Cortex of kidney (tissue), 1 donor: ENCODE measurements around the gene NPAS3.

Source experiments
- DNase-seq: peaks from one replicate; lab custom pipeline; 2025; lab: John Stamatoyannopoulos, UW

NPAS3 gene

DNA sequence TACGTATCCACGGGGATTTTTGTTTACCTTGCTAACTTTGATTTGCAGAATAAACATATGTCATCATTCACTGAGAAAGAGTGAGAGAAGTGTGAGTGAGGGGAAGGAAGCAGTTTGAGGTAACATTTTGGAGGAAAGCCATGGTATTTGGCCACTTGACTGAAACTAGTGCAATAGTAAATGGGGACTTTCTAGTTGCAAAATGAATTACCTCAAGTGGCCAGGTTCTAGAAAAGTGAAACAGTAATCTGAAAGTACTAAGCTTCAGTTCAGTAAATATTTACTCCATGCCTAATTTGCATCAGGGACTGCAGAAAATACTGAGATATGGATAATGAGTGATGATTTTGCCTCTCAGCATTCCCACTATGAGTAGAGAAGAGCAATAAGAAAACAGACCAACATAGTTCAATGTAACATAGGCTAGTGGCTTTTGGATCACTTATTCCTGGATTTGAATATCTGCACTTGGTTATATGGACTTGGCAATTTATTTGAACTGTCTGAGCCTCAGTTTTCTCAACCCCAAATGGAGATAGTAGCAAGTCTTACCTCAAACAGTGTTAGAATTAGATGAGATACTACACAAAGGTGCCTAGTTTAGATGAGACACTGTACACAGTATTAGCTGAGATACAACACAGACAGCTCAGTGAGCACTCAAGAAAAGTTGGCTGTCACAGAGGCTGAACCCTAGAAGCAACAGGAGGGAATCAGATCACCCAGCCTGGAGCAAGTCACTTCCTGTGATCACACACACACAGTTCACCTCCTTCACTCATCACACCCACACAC, 439.1 kb downstream of the NPAS3 start:
- no peak for DNase-seq

DNA sequence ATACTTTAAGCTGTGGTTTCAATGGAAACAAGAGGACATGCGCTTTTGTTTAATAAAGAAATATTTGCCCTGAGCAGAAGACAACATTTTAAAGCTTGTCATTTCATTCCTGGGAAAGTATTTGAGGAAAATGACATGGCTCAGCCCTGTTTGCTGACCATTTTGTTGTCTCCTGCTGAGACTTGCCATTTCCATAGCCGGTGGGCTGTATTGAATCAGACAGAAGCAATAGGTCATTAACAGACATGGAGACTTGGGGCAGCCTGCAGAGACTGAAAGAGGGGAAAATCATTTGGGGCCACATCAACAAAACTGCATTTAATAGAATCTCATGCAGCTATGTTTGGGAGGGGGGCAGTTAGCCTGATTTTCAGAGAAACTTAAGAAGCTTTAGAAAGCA, 443.0 kb downstream of the NPAS3 start:
- DNase-seq = no peak

DNA sequence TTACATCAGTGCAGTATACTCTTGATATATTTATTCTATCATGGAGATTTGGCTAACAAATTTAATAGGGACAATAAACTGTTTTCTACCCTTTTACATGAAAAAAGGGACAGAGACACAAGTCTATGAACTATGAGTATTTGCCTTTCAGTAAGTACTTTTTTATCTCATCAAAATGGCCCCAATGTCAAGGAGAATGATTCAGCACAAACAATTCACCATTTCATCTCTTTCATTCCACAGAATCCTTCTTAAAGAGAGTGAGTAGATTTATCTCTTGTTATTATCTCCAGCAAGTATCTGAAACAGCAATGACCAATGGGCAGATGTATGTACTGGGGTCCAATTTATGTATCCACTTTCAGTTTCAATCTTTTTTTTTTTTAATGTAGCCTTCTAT, 447.5 kb downstream of the NPAS3 start:
- DNase-seq = no peak

DNA sequence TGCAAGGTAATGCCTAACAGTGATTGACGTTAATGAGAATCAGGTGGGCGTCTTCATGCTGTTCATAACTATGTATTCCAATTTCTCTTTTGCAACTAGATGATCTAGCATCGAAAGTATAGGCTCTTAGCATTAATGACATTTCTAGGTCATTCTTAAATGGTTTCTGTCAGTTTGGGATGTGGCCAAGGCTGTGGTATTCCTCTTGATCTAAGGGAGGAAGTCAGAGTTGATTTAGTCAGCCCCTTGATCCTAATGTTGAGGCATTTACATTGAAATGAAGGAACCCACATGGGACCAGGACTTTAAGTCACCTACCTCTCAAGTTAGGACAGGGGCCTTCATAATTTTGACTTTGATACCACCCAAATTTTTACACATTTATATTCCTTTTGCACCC, 448.1 kb downstream of the NPAS3 start:
- DNase-seq = no peak

DNA sequence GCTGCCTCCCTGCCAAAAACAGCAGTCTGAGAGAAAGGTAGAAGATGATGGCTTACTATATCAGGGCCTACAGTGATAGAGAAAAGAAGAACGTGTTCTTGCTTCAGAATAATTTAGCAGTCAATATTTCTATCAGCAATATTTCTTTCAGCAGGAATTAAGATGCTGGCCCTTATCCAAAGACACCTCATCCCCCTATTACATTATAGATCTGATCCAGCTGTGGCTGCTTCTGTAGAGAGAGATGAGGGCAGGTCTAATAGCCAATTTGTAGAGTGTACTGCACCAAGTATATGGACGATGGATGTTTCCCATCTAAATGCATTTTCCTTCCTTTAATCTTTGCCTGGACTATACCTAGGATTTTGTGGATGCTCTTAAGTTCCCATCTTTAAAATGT, 451.7 kb downstream of the NPAS3 start:
- DNase-seq = no peak

DNA sequence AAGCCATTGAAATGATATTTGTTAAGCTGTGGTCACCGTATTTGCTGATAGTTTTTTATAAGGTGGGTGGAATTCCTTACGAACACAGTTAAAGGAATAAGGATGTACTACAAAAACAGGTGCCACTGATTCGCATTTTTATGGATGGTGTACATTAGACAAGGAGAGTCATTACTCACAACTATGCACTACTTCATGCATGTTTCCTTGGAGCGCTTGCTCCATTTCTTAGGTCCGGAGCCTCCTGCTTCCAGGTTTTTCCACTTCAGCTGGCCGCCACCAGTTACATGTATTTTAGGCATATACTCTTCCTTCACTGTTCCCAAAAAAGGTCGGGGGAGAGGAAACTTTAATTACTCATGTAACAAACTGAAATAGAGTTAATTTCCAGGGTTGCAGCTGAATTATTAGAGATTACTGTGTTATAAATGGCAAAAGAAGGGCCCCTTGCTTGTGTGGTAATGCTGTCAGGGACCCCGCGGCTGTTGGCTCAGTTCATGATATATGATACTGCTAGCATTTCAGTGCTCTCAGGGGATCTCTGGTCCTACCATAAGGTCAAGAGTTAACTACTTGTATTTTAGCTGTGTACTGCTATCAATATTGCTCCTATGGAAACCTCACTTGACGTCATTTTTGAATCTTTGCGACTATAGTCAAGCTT, 454.7 kb downstream of the NPAS3 start:
- DNase-seq = no peak

DNA sequence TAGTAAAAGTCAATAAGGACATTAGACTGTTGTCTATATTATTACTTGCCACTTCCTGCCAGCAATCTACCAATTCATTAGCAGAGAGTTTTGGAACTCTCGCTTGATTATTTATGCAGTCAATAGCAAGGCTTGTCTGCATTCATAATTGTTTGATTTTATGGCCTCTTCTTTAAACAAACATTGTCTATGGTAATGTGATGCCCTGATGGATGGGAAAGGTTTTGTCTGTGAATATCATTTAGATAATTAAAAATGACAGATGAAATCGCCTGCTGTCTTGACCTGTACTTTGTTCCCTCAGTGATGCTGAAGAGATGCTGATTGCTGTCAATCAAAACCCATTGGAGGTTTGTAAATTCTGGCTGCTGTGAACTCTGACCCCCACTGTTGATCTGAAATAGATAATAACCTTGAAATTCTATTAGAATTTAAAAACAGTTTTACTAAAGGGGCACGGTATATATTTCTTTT, 455.3 kb downstream of the NPAS3 start:
- DNase-seq = no peak

DNA sequence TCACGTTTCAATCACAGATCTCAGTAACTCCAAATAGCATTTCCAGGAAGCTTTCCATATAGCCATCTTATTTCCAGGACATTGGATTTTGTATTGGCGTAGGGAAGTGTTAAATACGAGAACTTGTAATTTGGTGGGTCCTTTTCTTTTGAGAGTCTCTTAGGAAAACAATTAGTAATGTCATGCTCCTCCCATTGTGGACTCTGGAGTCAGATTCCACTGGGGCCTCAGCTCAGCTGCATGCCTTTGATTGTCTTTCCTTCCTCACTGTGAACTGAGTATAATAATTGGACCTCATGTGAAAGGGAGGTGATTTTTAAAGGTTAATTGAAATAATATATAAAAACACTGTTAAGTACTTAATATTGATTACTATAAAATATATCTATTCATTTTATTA, 462.6 kb downstream of the NPAS3 start:
- DNase-seq = no peak

DNA sequence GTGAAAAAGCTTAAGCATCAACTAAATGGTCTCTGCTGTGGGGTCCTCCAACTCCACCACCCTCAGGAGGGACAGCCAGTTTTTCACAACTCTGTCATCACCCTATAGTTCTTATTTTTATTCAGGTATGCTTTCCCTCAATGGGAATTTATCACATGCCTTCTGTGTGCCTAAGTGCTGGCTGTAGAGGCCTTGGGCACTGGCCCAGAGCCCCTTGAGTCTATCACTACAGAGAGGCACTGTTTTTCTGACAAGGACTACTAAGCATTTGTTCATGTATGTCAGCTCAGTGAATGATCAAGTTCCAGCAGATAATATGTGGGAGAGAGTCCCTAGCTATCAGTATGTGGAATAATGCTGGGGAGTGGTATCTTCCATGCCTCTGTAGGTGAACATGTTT, 463.9 kb downstream of the NPAS3 start:
- DNase-seq = no peak

DNA sequence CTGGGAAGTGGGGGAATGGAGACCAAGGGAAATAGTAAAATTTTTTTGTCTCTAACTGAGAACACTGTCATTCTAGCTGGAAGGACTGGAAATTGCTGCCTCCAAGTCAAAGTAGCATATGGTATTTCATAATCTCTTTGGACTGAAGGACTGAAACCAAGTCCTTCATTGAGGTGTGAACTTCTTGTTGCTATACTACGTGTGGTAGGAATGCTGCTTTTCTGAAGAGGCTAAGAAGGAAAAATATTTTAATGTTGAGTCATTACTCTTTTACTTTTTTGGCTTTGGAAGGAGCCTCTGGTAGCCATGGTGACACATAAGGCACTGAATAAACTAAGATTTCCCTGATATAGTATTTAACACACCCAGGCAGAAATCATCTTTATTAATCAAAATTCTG, 465.4 kb downstream of the NPAS3 start:
- no peak for DNase-seq

DNA sequence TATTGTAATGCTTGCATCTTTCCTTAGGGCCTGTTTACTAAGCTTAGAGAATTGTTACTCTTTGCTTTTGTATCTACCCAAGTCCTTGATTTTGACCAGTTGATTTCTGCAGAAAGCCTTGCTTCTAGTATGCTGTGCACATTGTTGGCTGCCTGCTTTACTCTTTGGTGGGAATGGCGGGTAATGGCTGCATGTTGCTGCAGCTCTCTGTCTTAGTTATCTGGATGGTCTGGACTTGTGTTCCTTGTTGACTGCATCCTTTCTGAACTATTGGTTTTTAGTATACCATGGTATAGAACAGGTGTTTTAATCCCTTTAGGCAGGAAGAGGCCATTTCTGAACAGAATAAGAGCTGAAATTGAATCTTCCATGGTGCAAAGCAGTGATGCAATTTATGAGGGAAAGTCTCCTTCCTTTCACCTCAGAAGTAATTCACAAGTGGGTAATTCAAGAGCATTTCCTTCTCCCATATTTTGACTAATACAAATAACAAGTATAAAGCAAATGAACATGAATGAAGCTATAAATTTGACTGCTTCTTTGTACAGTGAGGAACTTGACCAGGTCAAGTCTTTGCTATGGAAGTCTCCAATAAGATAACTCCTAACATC, 466.4 kb downstream of the NPAS3 start:
- DNase-seq = no peak

DNA sequence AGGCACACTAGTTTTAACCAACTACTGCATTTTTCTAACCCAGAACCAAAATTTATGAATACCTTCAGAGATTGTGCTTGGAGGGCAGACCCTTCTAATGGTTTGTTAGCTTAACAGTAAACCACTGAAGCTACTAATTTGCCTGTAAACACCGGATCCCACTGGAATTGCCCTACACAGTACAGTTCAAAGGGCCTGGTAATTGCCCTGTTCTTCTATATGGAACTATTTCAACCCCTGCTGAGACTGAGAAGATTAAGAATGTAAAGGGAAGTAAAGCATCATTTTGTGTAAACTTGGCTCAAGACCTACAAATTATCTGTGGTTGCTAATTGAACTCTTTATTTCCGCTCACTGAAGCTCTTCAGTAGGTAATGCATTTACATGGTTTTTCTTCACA, 468.1 kb downstream of the NPAS3 start:
- DNase-seq = no peak

DNA sequence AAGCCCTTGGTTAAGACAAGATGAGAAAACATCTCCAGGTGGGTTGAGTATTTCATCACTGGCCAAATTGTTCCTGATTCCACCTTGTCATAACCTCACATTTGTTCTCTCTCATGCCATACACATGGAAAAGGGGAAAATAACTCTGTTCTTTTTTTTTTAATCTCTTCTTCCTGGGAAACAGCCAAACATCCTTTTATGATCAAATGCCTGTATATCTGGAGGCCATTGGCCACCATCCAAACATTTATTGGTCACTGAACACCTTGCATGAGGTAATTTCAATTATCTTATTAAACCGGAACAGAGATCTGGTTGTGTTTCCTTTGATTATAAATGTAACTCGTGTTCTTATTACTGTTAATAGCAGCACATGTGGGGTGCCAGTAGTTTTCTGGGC, 469.6 kb downstream of the NPAS3 start:
- DNase-seq = no peak

DNA sequence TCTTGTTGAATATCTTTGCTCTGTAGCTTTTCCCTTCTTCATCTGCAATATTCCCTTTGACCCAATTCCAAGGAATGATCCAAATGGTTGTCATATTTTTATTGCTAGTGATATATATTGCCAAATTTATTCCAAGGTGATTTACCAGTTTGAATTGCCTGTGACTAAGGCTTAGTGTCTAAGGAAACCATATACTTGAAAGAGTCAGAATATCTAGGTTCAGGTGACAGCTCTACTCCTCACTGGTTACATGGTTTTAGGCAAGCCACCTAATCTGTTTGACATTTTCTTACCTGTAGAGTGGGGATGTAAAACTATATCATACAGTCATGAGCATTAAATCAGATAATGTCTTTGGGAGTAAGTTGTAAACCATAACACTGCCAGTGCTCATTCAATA, 473.8 kb downstream of the NPAS3 start:
- no peak for DNase-seq

DNA sequence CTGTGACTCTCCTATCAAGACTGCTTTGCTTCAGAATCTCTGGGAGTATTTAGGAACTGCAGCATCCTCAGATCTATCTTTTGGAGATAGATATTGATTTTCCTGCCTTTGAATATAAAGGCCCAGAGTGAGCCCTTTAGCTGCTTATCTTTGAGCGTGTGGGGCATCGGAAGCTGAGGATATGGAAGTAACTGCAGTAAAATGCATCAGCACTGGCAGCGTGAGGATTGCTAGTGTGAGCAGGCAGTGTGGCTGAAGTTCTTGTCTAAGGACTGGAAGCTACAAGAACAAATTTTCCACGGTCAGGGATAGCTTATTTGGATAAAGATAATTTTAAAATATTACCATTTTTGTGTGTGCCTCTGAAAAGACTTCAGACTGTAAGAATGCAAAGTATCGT, 474.7 kb downstream of the NPAS3 start:
- no peak for DNase-seq

DNA sequence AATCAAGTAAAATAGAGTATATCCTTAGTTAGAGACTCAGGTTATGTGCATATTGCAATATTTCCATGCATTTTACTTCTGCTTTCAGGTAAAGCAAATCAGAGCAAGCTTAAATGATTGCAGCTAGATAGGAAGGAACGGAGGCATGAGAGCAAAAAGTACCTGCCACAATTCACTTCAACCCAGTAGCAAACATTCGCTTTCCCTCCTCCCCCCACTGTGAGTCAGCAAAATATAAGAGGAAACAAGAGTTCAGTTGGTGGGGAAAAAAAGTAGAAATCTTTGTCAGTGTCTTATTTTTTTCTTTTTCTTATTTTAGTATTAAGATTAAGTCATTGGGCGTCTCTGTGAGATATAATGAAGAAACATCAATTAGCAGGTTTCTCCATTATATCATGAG, 475.4 kb downstream of the NPAS3 start:
- no peak for DNase-seq

DNA sequence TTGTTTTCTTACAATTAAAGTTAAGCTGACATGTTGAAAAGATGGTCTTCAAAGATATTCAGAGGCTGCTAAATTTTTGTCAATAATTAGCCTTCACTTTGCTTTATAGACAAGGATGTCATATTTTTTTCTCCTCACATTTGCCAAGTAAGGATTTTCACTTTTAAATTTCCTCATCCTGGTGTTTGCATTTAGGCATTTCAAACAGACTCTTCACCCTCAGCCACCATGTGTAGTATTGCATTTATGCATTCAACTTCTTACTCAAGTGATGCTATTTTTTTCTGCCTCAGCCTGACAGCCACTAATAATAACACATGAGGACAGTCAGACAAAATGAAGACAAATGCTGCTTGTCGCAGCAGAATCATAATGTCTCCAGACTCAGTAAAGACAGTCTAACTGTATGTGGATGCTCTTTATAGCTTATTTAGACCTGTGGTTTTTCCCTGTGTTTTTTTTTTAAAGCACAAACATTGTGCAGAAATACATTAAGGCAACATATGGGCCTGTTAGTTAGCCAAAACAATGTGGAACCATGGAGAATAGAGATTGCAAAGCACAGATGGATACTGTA, 481.5 kb downstream of the NPAS3 start:
- DNase-seq = no peak

DNA sequence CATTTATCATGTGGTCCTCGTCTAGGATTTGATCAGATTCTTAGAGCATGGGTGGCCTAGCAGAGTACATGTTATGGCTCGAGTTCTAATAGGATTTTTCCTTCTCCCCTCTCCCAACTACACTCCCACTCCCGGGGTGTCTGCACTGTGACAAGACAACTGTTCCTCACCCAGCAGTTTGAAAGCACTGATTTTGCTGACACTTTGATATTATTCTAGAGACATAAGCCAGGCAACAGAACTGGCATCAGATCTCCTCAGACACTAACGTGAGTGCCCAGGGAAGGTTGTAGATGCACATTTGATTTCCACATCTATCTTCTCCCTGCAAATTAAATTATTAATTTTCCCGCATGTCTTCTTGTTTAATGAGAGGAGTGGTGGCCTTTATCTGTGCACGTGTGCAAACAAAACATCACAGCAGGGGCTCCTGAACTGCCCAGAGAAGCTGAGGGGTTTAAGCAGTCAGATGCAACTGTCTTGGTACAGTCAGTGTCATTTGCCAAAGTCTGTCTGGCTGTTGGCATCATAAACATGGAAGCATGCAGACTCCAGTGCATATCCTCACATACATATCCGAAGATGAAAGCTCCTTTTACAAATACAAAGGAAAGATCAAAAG, 491.8 kb downstream of the NPAS3 start:
- DNase-seq = no peak

DNA sequence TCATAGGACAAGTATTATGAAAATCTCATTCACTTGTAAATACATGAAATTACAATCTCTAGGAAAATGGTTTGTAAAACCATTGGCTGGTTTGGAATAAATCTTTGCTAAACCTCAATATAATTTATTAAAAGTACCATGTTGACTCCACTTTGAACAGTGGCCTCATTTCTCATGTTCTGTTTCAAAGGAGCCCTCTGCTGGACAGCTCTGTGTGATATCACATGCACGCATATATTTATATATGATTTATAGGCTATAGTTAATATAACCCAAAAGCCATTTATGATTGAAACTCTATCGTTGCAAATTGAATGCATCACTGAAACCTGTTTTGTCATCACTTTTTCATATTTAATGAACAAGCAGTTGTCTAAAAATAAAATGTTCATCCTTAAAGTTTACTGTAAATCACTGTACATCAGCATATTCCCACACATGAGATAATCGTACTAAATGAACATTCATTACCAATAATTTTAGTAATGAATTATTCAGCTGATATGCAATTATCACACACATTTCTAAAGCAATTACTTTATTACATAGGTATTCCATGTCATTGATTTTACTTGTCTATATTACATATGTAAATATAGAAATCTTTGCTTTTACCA, 493.8 kb downstream of the NPAS3 start:
- DNase-seq = no peak

DNA sequence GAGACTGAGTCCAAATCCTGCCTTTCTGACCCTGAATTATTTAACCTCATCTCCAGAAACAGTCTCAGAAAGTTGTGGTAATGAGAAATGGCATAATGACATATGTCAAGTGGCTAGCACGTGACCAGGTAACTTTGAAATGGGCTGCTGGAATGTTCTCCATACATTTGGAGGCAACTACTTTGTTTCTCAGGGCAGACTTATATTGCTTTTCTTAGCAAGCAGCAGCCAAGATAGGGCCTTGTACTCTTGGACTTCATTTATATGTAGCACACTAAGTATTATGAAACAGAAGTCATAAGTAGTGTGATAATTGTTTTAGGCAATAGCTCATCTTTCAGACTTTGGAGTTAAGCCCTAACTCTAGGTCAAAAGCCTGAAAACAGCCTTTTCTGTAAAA, 494.7 kb downstream of the NPAS3 start:
- no peak for DNase-seq

DNA sequence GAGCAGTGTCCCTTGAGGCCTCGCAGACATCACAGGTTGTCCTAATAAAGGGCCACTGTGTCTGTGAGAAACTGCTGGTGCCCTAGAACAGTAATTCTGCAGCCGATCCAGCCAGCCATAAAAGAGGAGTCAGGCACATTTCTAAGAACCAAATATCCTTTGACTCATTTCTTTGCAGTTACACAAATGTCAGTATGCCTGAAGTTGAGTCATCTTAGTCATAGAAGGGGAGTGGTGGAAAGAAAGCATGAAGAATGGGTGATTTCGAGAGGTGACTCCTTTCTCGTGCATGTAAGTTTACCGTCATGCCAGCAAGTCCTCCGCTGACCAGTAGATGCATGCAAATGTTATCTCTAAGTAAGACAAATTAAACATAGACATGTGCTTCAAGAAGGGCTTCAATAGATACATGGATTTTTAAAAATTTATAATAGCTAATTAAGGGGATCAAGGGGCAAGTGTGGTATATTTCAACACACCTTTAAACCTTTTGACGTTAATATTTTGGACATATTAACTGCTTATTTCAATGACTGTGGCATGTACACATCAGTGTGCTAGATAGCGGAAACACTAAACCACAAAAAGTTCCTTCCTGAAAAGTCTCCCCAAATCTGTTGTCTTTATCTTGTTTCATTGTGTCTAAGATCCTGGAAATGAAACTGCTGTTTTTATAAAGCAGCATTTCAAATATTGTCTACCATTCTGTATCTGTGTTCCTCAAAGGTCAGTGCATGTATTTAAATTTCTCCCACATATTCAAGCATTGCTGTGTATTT, 497.4 kb downstream of the NPAS3 start:
- no peak for DNase-seq
